HepG2 (cell line): ENCODE measurements around the gene NOS1AP. TPM values are rescaled to one million over a fixed set of nuclear protein-coding genes. Genes with fewer than 3 reads are reported as not detected.

ENCODE experiments used
- ATAC-seq: fragments of 200-7000 bp; cut with Tn5 transposase; 3 replicates; pipeline ENCODE4 v1.9.1; 2020; ENCODE audit warnings: mild to moderate bottlenecking, moderate library complexity
- BruUV-seq: library from RNA; stranded (reverse); fragments of 400-500 nt; replicated peaks from 2 replicates; lab custom pipeline; 2021; lab: Mats Ljungman, UMichigan
- CTCF ChIA-PET: fragments of 300-600 bp; formaldehyde crosslinking; extraction: SDS; loops from one replicate; lab custom pipeline; 2021; ENCODE audit warnings: low total read pairs, inconsistent platforms, low intra/inter-chr PET ratio; lab: Yijun Ruan, JAX
- POLR2A ChIA-PET: fragments of 350-600 bp; sonication (Branson Sonifier 250); formaldehyde crosslinking; loops from one replicate; lab custom pipeline; 2020; ENCODE audit warnings: antibody characterized with exemption, inconsistent platforms; lab: Yijun Ruan, JAX
- DNase-seq: peaks from one replicate; pipeline ENCODE4 v3.0.0-alpha.2; 2015; ENCODE audit warnings: low spot score
- FAIRE-seq: peaks from 3 replicates; lab custom pipeline; 2011; peaks lifted over from hg19 to GRCh38; lab: Jason Lieb, UNC
- H2AFZ ChIP-seq: one replicate; pipeline ENCODE4 v1.6.1; 2011; ENCODE audit warnings: low read length, inconsistent platforms
- H3K27ac ChIP-seq: fragments of 300-600 bp; 3 replicates; pipeline ENCODE4 v1.8.0; 2011; ENCODE audit warnings: mixed run types, mild to moderate bottlenecking, mixed read lengths, low read length, inconsistent platforms; ENCODE audit not compliant: insufficient read depth; ENCODE audit errors: extremely low read length
- H3K27me3 ChIP-seq, 2 experiments: fragments of 200-600 bp in 1 of 2; 2 replicates in 1 of 2; 3 replicates in 1 of 2; pipeline versions ENCODE4 v1.6.0 to v1.8.0; 2011; ENCODE audit warnings: low read length in 2 of 2, mild to moderate bottlenecking in 2 of 2, moderate library complexity in 2 of 2, inconsistent platforms in 1 of 2; ENCODE audit not compliant: insufficient read depth in 2 of 2, control insufficient read depth in 1 of 2
- H3K36me3 ChIP-seq, 2 experiments: fragments of 200-600 bp in 1 of 2; replicated peaks in 1 of 2; 2 replicates in 1 of 2; 3 replicates in 1 of 2; pipeline versions ENCODE4 v1.5.1 to v1.8.0; 2011; ENCODE audit warnings: low read length in 2 of 2, inconsistent platforms in 1 of 2; ENCODE audit not compliant: insufficient read depth in 2 of 2, control insufficient read depth in 1 of 2
- H3K4me1 ChIP-seq: 2 replicates; pipeline ENCODE4 v1.5.1; 2012; ENCODE audit warnings: low read length, inconsistent platforms; ENCODE audit not compliant: insufficient read depth
- H3K4me2 ChIP-seq: 2 replicates; pipeline ENCODE4 v1.6.0; 2011; ENCODE audit warnings: low read depth, low read length, inconsistent platforms
- H3K4me3 ChIP-seq, 3 experiments: fragments of 200-600 bp in 1 of 3; sonication (generic), shearing (Covaris generic) in 1 of 3; replicated peaks in 1 of 3; 2 replicates each; pipeline ENCODE4 v1.5.1; 2011 to 2016; ENCODE audit warnings: low read length in 3 of 3, inconsistent platforms in 2 of 3, low read depth in 2 of 3, mild to moderate bottlenecking in 2 of 3, control low read depth in 1 of 3, mixed read lengths in 1 of 3; ENCODE audit not compliant: insufficient read depth in 1 of 3
- H3K79me2 ChIP-seq: one replicate; pipeline ENCODE4 v1.6.1; 2011; ENCODE audit warnings: low read length, inconsistent platforms; ENCODE audit not compliant: insufficient read depth
- H3K9ac ChIP-seq: 2 replicates; pipeline ENCODE4 v1.6.0; 2011; ENCODE audit warnings: mild to moderate bottlenecking, low read depth, low read length, inconsistent platforms; ENCODE audit not compliant: insufficient read depth
- H3K9me3 ChIP-seq: 2 replicates; pipeline ENCODE4 v1.5.1; 2012; ENCODE audit warnings: mild to moderate bottlenecking, low read length
- H4K20me1 ChIP-seq: 2 replicates; pipeline ENCODE4 v1.6.0; 2011; ENCODE audit warnings: inconsistent platforms, mild to moderate bottlenecking, low read length, moderate library complexity; ENCODE audit not compliant: insufficient read depth
- NKX3-1 ChIP-seq: sonication (generic); formaldehyde crosslinking; IDR thresholded peaks from 2 replicates; pipeline ENCODE4 v1.5.0; 2020; ENCODE audit warnings: missing genetic modification reagents
- PCBP2 ChIP-seq: fragments of 200-400 bp; formaldehyde crosslinking; optimal IDR thresholded peaks from 2 replicates; pipeline ENCODE3; 2018; ENCODE audit warnings: low read length, low read depth; ENCODE audit not compliant: poor library complexity, severe bottlenecking
- POLR2AphosphoS5 ChIP-seq: IDR thresholded peaks from 2 replicates; pipeline ENCODE4 v1.6.1; 2012; ENCODE audit warnings: low read depth, low read length
- RFX3 ChIP-seq: IDR thresholded peaks from 2 replicates; pipeline ENCODE4 v1.6.1; 2016; ENCODE audit warnings: missing biosample characterization, missing genetic modification reagents
- SOX6 ChIP-seq, 2 experiments: fragments of 450-650 bp in 1 of 2; sonication (generic) in 1 of 2; formaldehyde crosslinking in 1 of 2; IDR thresholded peaks; 2 replicates each; pipeline versions ENCODE4 v1.4.0 to v1.6.1; 2017 to 2020; ENCODE audit warnings: antibody characterized with exemption in 1 of 2, mild to moderate bottlenecking in 1 of 2, missing genetic modification reagents in 1 of 2
- SRY ChIP-seq: sonication (generic); formaldehyde crosslinking; IDR thresholded peaks from 2 replicates; pipeline ENCODE4 v1.8.0; 2022; ENCODE audit warnings: mild to moderate bottlenecking, missing genetic modification reagents
- TRIM24 ChIP-seq: sonication (generic); formaldehyde crosslinking; IDR thresholded peaks from 2 replicates; pipeline ENCODE4 v1.8.0; 2022; ENCODE audit warnings: mild to moderate bottlenecking, missing genetic modification reagents
- ZFP90 ChIP-seq: sonication (generic); formaldehyde crosslinking; IDR thresholded peaks from 2 replicates; pipeline ENCODE4 v1.8.0; 2022; ENCODE audit warnings: missing genetic modification reagents, mild to moderate bottlenecking, inconsistent platforms, borderline replicate concordance
- ZFY ChIP-seq: sonication (generic); formaldehyde crosslinking; IDR thresholded peaks from 2 replicates; pipeline ENCODE4 v1.4.0; 2020; ENCODE audit warnings: missing genetic modification reagents
- ZNF207 ChIP-seq: fragments of 450-650 bp; IDR thresholded peaks from 2 replicates; pipeline ENCODE4 v1.6.1; 2016; ENCODE audit warnings: antibody characterized with exemption, borderline replicate concordance
- ZNF615 ChIP-seq: sonication (generic); formaldehyde crosslinking; IDR thresholded peaks from 2 replicates; pipeline ENCODE4 v1.5.0; 2020; ENCODE audit warnings: mild to moderate bottlenecking, missing genetic modification reagents, borderline replicate concordance
- ZNF781 ChIP-seq: sonication (generic); formaldehyde crosslinking; IDR thresholded peaks from 2 replicates; pipeline ENCODE4 v1.5.1; 2020; ENCODE audit warnings: borderline replicate concordance, mild to moderate bottlenecking, missing genetic modification reagents; ENCODE audit errors: not compliant biosample characterization
- ZNF782 ChIP-seq: sonication (generic); formaldehyde crosslinking; IDR thresholded peaks from 2 replicates; pipeline ENCODE4 v1.4.0; 2020; ENCODE audit warnings: missing genetic modification reagents, mild to moderate bottlenecking, borderline replicate concordance
- ZSCAN21 ChIP-seq: sonication (generic); formaldehyde crosslinking; IDR thresholded peaks from 2 replicates; pipeline ENCODE4 v1.8.0; 2022; ENCODE audit warnings: mild to moderate bottlenecking, missing genetic modification reagents, moderate library complexity, borderline replicate concordance
- WGBS: methylation state at CpG from one replicate; pipeline ENCODE4 v1.1.6; 2017; ENCODE audit warnings: low lambda C conversion rate; 5-methylcytosine and 5-hydroxymethylcytosine counted together
- in situ Hi-C: cut with HindIII; loops from 2 replicates; pipeline ENCODE4 v1.10.0; 2017; ENCODE audit warnings: low pct_unique_long_range_greater_than_20kb; ENCODE audit not compliant: extremely low pct_ligation_motif_present
- intact Hi-C: fragments of 100-400 bp; cut with micrococcal nuclease; formaldehyde crosslinking; loops from one replicate; pipeline ENCODE4 v1.10.0; 2022; ENCODE audit not compliant: unreplicated experiment
- polyA plus RNA-seq, 8 experiments: library from polyadenylated mRNA; depleted of rRNA in 3 of 8; stranded (reverse) in 7 of 8; unstranded in 1 of 8; fragments of >200 nt; fragmentation: Illumina TruSeq in 4 of 8; extraction: Trizol in 4 of 8; gene quantifications; 2 replicates each; pipeline versions ENCODE4 v1.2.1 to v1.2.3, GENCODE V29; 2011 to 2016; ENCODE audit warnings: low read depth in 4 of 8, missing spikeins in 1 of 8, mixed read lengths in 1 of 8; ENCODE audit not compliant: insufficient read depth in 1 of 8
- total RNA-seq, 5 experiments: library from RNA; depleted of rRNA; stranded (reverse); fragments of >200 nt; fragmentation: Illumina TruSeq; extraction: Trizol; gene quantifications; 2 replicates each; pipeline ENCODE4 v1.2.3, GENCODE V29; 2016; ENCODE audit warnings: low read depth in 1 of 5
- TF ChIP-seq, protein P1 (sequence below): sonication (generic); formaldehyde crosslinking; IDR thresholded peaks from 2 replicates; pipeline ENCODE4 v1.4.0; 2020; ENCODE audit warnings: mild to moderate bottlenecking, low read depth, missing genetic modification reagents
- TF ChIP-seq, protein P2 (sequence below): sonication (generic); formaldehyde crosslinking; IDR thresholded peaks from 2 replicates; pipeline ENCODE4 v1.9.0; 2021; ENCODE audit warnings: missing genetic modification reagents, mild to moderate bottlenecking, borderline replicate concordance
- TF ChIP-seq, protein P3 (sequence below): sonication (generic); formaldehyde crosslinking; IDR thresholded peaks from 2 replicates; pipeline ENCODE4 v1.5.1; 2020; ENCODE audit warnings: missing genetic modification reagents, mild to moderate bottlenecking, borderline replicate concordance

The NOS1AP gene
- total and polyA plus RNA-seq, 2 of the 13 experiments (the other 11 are each of a cell fraction or from before 2014, with no cell fraction given) = 2.0 to 3.3 TPM

DNA sequence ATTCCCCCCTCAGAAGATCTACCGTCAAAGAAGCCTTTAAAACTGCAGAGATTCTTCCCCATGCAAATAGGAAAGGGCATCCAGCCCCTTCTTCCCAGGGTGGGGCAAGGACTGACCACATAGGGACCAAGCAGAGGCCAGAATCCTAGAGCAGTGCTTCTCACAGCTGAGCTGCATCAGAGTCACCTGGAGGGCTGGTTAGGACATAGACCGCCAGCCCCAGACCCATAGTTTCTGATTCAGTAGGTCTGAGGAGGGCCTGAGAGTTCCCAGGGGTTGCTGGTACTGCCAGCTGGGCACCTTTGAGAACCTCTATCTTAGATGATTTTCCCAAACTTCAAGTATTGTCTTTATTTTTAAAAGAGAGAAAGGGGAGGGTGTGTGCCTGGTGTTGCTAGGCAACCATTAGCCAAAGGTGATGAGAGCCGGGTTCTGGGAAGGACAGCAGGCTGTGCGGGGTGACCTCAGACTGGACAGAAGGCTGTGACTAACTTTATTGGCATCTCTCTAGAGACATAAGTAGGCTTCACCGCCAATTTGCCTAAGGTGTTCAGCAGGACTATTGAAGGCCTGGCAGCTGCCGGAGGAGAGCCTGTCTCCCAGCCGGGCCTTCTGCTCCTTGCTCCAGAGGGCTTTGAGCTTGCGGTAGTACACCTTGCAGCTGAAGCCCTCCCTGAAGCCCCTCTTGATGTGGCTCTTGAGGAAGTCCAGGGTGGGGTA is 304.2 kb downstream of the NOS1AP start:
- BruUV-seq = no TSS peak
- Histone ChIP-seq H2AFZ (no peak overlapping the region), H3K79me2 (no peaks in the 10 kb centered on the region), H3K36me3 (peaks cover 1 to 8% of the 10 kb centered on the region in 2 experiments; a peak in 2 of 5 replicates), H3K9ac (no peak overlapping the region), H3K4me1 (peaks cover 10% of the 10 kb centered on the region), H3K4me2 (no peak overlapping the region), H3K27me3 (no peaks in the 10 kb centered on the region), H3K27ac (no peak overlapping the region), H4K20me1 (no peaks in the 10 kb centered on the region)
- DNase-seq = no peak
- CTCF ChIA-PET = no interaction called here
- in situ Hi-C loops = no loop called here
- intact Hi-C loops = no loop called here
- POLR2A ChIA-PET = no interaction called here
- TF ChIP-seq ZSCAN21 = no peak
- no peak for TF ChIP-seq PCBP2
- no peak for TF ChIP-seq RFX3 (CRISPR knock-in tag)
- TF ChIP-seq SRY (CRISPR knock-in tag) = no peak
- TF ChIP-seq SOX6 (IDR thresholded peaks at IDR 0.05) = no peak
- TF ChIP-seq SOX6 (CRISPR knock-in tag; IDR thresholded peaks at IDR 0.05) = no peak
- no peak for TF ChIP-seq ZFP90 (CRISPR knock-in tag)
- TF ChIP-seq ZNF781 = no peak
- no peak for TF ChIP-seq TRIM24 (CRISPR knock-in tag)
- TF ChIP-seq, protein P1, sequence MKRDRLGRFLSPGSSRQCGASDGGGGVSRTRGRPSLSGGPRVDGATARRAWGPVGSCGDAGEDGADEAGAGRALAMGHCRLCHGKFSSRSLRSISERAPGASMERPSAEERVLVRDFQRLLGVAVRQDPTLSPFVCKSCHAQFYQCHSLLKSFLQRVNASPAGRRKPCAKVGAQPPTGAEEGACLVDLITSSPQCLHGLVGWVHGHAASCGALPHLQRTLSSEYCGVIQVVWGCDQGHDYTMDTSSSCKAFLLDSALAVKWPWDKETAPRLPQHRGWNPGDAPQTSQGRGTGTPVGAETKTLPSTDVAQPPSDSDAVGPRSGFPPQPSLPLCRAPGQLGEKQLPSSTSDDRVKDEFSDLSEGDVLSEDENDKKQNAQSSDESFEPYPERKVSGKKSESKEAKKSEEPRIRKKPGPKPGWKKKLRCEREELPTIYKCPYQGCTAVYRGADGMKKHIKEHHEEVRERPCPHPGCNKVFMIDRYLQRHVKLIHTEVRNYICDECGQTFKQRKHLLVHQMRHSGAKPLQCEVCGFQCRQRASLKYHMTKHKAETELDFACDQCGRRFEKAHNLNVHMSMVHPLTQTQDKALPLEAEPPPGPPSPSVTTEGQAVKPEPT (CRISPR knock-in tag) = no peak
- TF ChIP-seq POLR2AphosphoS5 = no peak
- TF ChIP-seq ZFY (CRISPR knock-in tag) = no peak
- TF ChIP-seq, protein P2, sequence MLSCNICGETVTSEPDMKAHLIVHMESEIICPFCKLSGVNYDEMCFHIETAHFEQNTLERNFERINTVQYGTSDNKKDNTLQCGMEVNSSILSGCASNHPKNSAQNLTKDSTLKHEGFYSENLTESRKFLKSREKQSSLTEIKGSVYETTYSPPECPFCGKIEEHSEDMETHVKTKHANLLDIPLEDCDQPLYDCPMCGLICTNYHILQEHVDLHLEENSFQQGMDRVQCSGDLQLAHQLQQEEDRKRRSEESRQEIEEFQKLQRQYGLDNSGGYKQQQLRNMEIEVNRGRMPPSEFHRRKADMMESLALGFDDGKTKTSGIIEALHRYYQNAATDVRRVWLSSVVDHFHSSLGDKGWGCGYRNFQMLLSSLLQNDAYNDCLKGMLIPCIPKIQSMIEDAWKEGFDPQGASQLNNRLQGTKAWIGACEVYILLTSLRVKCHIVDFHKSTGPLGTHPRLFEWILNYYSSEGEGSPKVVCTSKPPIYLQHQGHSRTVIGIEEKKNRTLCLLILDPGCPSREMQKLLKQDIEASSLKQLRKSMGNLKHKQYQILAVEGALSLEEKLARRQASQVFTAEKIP (CRISPR knock-in tag) = no peak
- no peak for TF ChIP-seq NKX3-1 (CRISPR knock-in tag)
- no peak for TF ChIP-seq ZNF207
- TF ChIP-seq ZNF615 (CRISPR knock-in tag) = no peak
- TF ChIP-seq, protein P3, sequence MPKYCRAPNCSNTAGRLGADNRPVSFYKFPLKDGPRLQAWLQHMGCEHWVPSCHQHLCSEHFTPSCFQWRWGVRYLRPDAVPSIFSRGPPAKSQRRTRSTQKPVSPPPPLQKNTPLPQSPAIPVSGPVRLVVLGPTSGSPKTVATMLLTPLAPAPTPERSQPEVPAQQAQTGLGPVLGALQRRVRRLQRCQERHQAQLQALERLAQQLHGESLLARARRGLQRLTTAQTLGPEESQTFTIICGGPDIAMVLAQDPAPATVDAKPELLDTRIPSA (CRISPR knock-in tag) = no peak
- TF ChIP-seq ZNF782 (CRISPR knock-in tag) = no peak
- TF ChIP-seq, all 625 proteins: peak for 0
- FAIRE-seq (no peak), ATAC-seq (no peak)
- H3K4me3 ChIP-seq = no peak overlapping the region
- 94% methylated on average over 3 of the region's 8 CpGs for WGBS
- H3K9me3 ChIP-seq = no peaks in the 10 kb centered on the region
